AG04449 (cell line): ENCODE data around the gene NR6A1.

Experiments used
- CTCF ChIA-PET: fragments of 350-600 bp; formaldehyde crosslinking; extraction: SDS; loops from one replicate; lab custom pipeline; 2021; ENCODE audit warnings: antibody characterized with exemption; lab: Yijun Ruan, JAX
- POLR2A ChIA-PET: fragments of 400-600, 350-600 bp; formaldehyde crosslinking; extraction: SDS; loops from one replicate; lab custom pipeline; 2020; ENCODE audit warnings: antibody characterized with exemption, inconsistent platforms; lab: Yijun Ruan, JAX
- DNase-seq: peaks from one replicate; pipeline ENCODE4 v3.0.0-alpha.2; 2010; ENCODE audit warnings: low read depth, low spot score
- H3K4me3 ChIP-seq: 2 replicates; pipeline ENCODE4 v1.5.1; 2011; ENCODE audit warnings: low read depth, mild to moderate bottlenecking, control low read depth, low read length
- CTCF ChIP-seq: IDR thresholded peaks from one replicate; pipeline ENCODE4 v1.5.1; 2011; ENCODE audit warnings: mild to moderate bottlenecking, moderate library complexity, low read length, control low read depth, inconsistent platforms; ENCODE audit not compliant: insufficient read depth; ENCODE audit errors: missing control alignments

Gene NR6A1

GRCh38 chr9:124718928-124719327 is 52.2 kb downstream of the NR6A1 start:
- ChIA-PET POLR2A (no interaction called here), CTCF (interaction anchor here (0.6 to 15.2 kb wide), 6 partner anchors 32 to 167 kb away, joined by 3 to 395 read pairs (median 9); partner anchors contain the start of gene NR6A1)
- no peak for TF ChIP-seq CTCF
- H3K4me3 ChIP-seq: no peak overlapping the region
- DNase-seq: no peak

- POLR2A ChIA-PET: no interaction called here
- DNase-seq: no peak
- no peak for TF ChIP-seq CTCF
- CTCF ChIA-PET: interaction anchor here (0.9 to 15.2 kb wide), 7 partner anchors 9 to 166 kb away, joined by 3 to 395 read pairs (median 7); partner anchors contain the start of gene NR6A1
- no peak overlapping the region for H3K4me3 ChIP-seq
These were observed 53.5 kb downstream of the NR6A1 start for GRCh38 chr9:124717597-124717996.

- no peak overlapping the region for H3K4me3 ChIP-seq
- ChIA-PET CTCF (interaction anchor here (1.1 to 15.2 kb wide), 7 partner anchors 8 to 163 kb away, joined by 3 to 395 read pairs (median 10); no protein-coding TSS in a partner anchor), POLR2A (no interaction called here)
- no peak for TF ChIP-seq CTCF
- no peak for DNase-seq
These were observed 54.3 kb downstream of the NR6A1 start for GRCh38 chr9:124716808-124717207.

- H3K4me3 ChIP-seq: no peak overlapping the region
- POLR2A ChIA-PET: no interaction called here
- CTCF ChIA-PET: interaction anchor here (0.9 to 15.2 kb wide), 18 partner anchors 8 to 304 kb away, joined by 3 to 395 read pairs (median 12); no protein-coding TSS in a partner anchor
- DNase-seq: no peak
- TF ChIP-seq CTCF: no peak
These were observed 60.3 kb downstream of the NR6A1 start for GRCh38 chr9:124710766-124711165.

- DNase-seq: no peak
- CTCF ChIA-PET: interaction anchor here (0.7 to 15.2 kb wide), 11 partner anchors 8 to 290 kb away, joined by 3 to 395 read pairs (median 4); no protein-coding TSS in a partner anchor
- POLR2A ChIA-PET: interaction anchor here (1.7 kb wide), 1 partner anchor 50 kb away, joined by 14 read pairs; no protein-coding TSS in a partner anchor
- no peak for TF ChIP-seq CTCF
- no peak overlapping the region for H3K4me3 ChIP-seq
These were observed 61.8 kb downstream of the NR6A1 start for GRCh38 chr9:124709292-124709690.

- CTCF ChIA-PET: interaction anchor here (0.7 to 15.2 kb wide), 15 partner anchors 7 to 289 kb away, joined by 3 to 395 read pairs (median 4); no protein-coding TSS in a partner anchor
- no peak for TF ChIP-seq CTCF
- H3K4me3 ChIP-seq: no peak overlapping the region
- POLR2A ChIA-PET: interaction anchor here (1.7 kb wide), 1 partner anchor 50 kb away, joined by 14 read pairs; no protein-coding TSS in a partner anchor
- no peak for DNase-seq
These were observed 62.3 kb downstream of the NR6A1 start for GRCh38 chr9:124708633-124709291.
